KMS-11 (cell line): Measurements from ENCODE around the gene TEAD1.

Experiments
- H2AFZ ChIP-seq: fragments of 200-600 bp; sonication (generic); 2 replicates; pipeline ENCODE4 v1.6.1; 2016; ENCODE audit warnings: antibody characterized with exemption, mixed run types, low read depth
- H3K27ac ChIP-seq: fragments of 200-600 bp; sonication (generic); 2 replicates; pipeline ENCODE4 v1.6.1; 2016; ENCODE audit warnings: mild to moderate bottlenecking, mixed run types
- H3K27me3 ChIP-seq: fragments of 200-600 bp; sonication (generic); 2 replicates; pipeline ENCODE4 v1.6.1; 2017; ENCODE audit warnings: mild to moderate bottlenecking, low read depth, mixed run types, moderate library complexity; ENCODE audit not compliant: insufficient read depth
- H3K36me3 ChIP-seq: fragments of 200-600 bp; sonication (generic); 2 replicates; pipeline ENCODE4 v1.6.1; 2017; ENCODE audit warnings: mild to moderate bottlenecking, mixed run types; ENCODE audit not compliant: insufficient read depth
- H3K4me1 ChIP-seq: fragments of 200-600 bp; sonication (generic); 2 replicates; pipeline ENCODE4 v1.6.1; 2016; ENCODE audit warnings: mild to moderate bottlenecking, low read depth, mixed run types; ENCODE audit not compliant: poor library complexity, severe bottlenecking
- H3K4me2 ChIP-seq: fragments of 200-600 bp; sonication (generic); 2 replicates; pipeline ENCODE4 v1.7.0; 2016; ENCODE audit warnings: mild to moderate bottlenecking, mixed run types
- H3K4me3 ChIP-seq: fragments of 200-600 bp; sonication (generic); IDR thresholded peaks from 2 replicates; pipeline ENCODE4 v1.6.1; 2017; ENCODE audit warnings: low read depth, low read length, mixed read lengths; ENCODE audit not compliant: insufficient read depth
- H3K79me2 ChIP-seq: fragments of 200-600 bp; sonication (generic); 2 replicates; pipeline ENCODE4 v1.6.1; 2016; ENCODE audit warnings: low read depth, mixed run types; ENCODE audit not compliant: insufficient read depth
- H3K9ac ChIP-seq: fragments of 200-600 bp; sonication (generic); 2 replicates; pipeline ENCODE4 v1.6.1; 2016; ENCODE audit warnings: mild to moderate bottlenecking, mixed run types
- H4K20me1 ChIP-seq: fragments of 200-600 bp; sonication (generic); 2 replicates; pipeline ENCODE4 v1.6.1; 2016; ENCODE audit warnings: mild to moderate bottlenecking, mixed run types; ENCODE audit not compliant: insufficient read depth
- TF ChIP-seq, protein P1 (sequence below): fragments of 200-600 bp; sonication (generic); conservative IDR thresholded peaks from 2 replicates; pipeline ENCODE4 v1.6.1; 2017; ENCODE audit warnings: low read depth, mild to moderate bottlenecking, antibody characterized with exemption, low read length, moderate library complexity, mixed read lengths

The TEAD1 gene

DNA sequence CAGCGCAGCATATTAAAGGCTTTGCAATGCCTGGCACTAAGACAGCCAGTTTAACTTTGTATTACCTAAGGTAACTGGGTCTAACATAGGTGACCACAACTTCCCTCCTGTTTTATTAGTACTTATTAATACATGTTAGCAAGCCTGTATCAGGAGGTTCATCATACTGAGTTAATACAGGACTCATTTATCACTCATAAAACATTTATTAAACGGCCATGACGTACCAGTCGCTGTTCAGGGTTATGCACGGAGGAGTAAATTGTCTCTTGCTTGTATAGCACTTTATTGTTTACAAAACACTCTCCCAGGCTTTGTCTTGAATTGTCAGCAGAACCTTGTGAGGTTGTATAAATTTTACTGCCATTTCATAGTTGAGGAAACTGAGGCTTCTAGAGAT, 55.7 kb downstream of the TEAD1 start:
- Histone ChIP-seq H3K27ac (no peak overlapping the region), H3K4me1 (peaks cover 30% of the 10 kb centered on the region), H2AFZ (no peak overlapping the region), H3K4me2 (no peak overlapping the region), H3K27me3 (no peaks in the 10 kb centered on the region), H3K4me3 (no peak overlapping the region), H3K79me2 (peaks cover 75% of the 10 kb centered on the region), H3K9ac (no peak overlapping the region), H3K36me3 (no peaks in the 10 kb centered on the region), H4K20me1 (peaks cover 5% of the 10 kb centered on the region; the same call in 1 of the 2 replicates)
- TF ChIP-seq, protein P1, sequence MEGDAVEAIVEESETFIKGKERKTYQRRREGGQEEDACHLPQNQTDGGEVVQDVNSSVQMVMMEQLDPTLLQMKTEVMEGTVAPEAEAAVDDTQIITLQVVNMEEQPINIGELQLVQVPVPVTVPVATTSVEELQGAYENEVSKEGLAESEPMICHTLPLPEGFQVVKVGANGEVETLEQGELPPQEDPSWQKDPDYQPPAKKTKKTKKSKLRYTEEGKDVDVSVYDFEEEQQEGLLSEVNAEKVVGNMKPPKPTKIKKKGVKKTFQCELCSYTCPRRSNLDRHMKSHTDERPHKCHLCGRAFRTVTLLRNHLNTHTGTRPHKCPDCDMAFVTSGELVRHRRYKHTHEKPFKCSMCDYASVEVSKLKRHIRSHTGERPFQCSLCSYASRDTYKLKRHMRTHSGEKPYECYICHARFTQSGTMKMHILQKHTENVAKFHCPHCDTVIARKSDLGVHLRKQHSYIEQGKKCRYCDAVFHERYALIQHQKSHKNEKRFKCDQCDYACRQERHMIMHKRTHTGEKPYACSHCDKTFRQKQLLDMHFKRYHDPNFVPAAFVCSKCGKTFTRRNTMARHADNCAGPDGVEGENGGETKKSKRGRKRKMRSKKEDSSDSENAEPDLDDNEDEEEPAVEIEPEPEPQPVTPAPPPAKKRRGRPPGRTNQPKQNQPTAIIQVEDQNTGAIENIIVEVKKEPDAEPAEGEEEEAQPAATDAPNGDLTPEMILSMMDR = no peak

DNA sequence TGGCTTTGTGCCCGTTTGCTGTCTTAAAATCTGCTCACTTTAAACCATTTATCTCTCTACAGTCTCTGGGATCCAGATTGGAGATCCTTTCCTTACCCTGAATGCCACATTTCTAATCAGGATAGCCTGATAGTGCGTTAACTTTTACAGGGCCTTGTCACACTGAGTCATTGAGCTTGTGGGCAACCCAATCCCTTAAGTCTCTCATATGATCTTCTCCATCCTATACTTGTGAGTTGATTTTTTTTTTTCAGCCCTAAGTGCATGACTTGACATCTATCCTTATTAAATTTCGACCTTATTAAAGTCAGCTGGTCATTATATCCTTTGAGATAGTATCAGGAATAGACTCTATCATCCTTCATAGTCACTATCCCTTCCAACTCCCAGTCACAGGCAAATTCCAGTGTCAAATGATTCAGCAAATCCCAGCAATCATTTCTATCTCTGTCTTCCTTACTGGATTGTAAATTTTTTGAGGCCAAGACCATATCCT, 57.7 kb downstream of the TEAD1 start:
- Histone ChIP-seq H3K4me3 (no peak overlapping the region), H3K9ac (no peak overlapping the region), H3K4me2 (no peak overlapping the region), H2AFZ (no peak overlapping the region), H3K4me1 (peaks cover 23% of the 10 kb centered on the region), H3K27ac (no peak overlapping the region), H3K36me3 (no peaks in the 10 kb centered on the region), H3K27me3 (no peaks in the 10 kb centered on the region), H3K79me2 (peaks cover 81% of the 10 kb centered on the region), H4K20me1 (0 out of 2 replicates have a peak, but pooled peaks cover 9% of the 10 kb centered on the region)
- TF ChIP-seq, protein P1 = no peak

DNA sequence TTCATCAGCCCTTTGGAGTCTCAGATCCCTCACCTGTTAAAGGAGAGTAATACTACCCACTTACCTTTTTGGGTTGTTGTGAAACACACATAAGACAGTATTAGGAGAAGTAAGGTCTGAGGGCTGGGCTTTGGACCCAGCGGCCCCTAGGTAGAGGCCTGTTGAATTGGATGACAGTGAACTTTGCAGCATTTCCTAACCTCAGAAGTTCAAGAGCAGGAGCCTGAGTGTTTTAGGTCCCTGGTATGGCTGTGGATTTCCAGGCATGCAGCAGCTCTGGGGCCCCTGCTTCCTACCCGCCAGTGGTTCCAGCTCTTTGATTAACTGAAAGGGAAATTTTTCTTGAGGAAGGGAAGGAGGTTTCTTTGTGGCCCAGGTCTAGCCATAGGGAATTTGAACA, 58.9 kb downstream of the TEAD1 start:
- Histone ChIP-seq H3K27ac (no peak overlapping the region), H3K79me2 (peaks cover 78% of the 10 kb centered on the region), H3K27me3 (no peaks in the 10 kb centered on the region), H4K20me1 (peaks cover 9% of the 10 kb centered on the region; the same call in 1 of the 2 replicates), H3K4me3 (no peak overlapping the region), H3K4me2 (no peak overlapping the region), H3K36me3 (no peaks in the 10 kb centered on the region), H3K4me1 (peaks cover 28% of the 10 kb centered on the region), H3K9ac (no peak overlapping the region), H2AFZ (no peak overlapping the region)
- TF ChIP-seq, protein P1 = no peak

DNA sequence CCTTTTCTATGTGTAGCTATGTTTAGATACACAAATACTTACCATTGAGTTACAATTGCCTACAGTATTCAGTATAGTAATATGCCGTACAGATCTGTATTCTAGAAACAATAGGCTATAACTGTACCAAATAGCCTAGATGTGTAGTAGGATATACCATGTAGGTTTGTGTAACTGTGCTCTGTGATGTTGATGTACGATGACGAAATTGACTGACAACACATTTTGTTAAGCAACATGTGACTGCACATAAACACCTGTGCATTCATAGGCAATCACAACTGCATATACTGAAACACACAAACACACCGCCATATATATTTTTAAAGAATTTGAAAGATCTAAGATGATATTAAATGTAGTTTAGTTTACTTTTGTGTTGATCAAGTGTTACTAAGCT, 60.4 kb downstream of the TEAD1 start:
- Histone ChIP-seq H3K4me1 (peaks cover 21% of the 10 kb centered on the region), H3K36me3 (no peaks in the 10 kb centered on the region), H4K20me1 (peaks cover 9% of the 10 kb centered on the region; the same call in 1 of the 2 replicates), H3K27me3 (no peaks in the 10 kb centered on the region), H3K4me3 (no peak overlapping the region), H3K4me2 (no peak overlapping the region), H3K9ac (no peak overlapping the region), H3K79me2 (peaks cover 84% of the 10 kb centered on the region), H2AFZ (no peak overlapping the region), H3K27ac (no peak overlapping the region)
- TF ChIP-seq, protein P1 = no peak
